A549 (cell line): ENCODE results near the gene SLC25A5. TPM values are rescaled to one million over a fixed set of nuclear protein-coding genes. Genes with fewer than 3 reads are reported as not detected.
A peak's percentile ranks its signal among the peaks of the same experiment; 100 is the strongest.

Source experiments
- ATAC-seq, 2 experiments: fragments of 200-7000 bp in 1 of 2; fragments of >200 bp in 1 of 2; cut with Nextera tagmentation in 1 of 2; cut with Tn5 transposase in 1 of 2; 3 replicates each; pipeline versions ENCODE4 v1.8.0 to v1.9.1; 2018 to 2020; ENCODE audit warnings: mild to moderate bottlenecking in 1 of 2, moderate library complexity in 1 of 2
- CTCF ChIA-PET: fragments of 300-600 bp; sonication (Branson Sonifier 250); formaldehyde crosslinking; extraction: SDS; loops from one replicate; lab custom pipeline; 2021; ENCODE audit warnings: antibody characterized with exemption, inconsistent platforms; lab: Yijun Ruan, JAX
- POLR2A ChIA-PET: fragments of 350-600 bp; formaldehyde crosslinking; extraction: SDS; loops from one replicate; lab custom pipeline; 2021; ENCODE audit warnings: antibody characterized with exemption, inconsistent platforms; lab: Yijun Ruan, JAX
- DNase-seq, 2 experiments: peaks; one replicate each; pipeline versions ENCODE4 v3.0.0 to v3.0.0-alpha.2; 2011 to 2016; ENCODE audit warnings: low read depth in 1 of 2, low spot score in 1 of 2
- FAIRE-seq: peaks from 2 replicates; lab custom pipeline; 2011; peaks lifted over from hg19 to GRCh38; lab: Jason Lieb, UNC
- H3K27ac ChIP-seq, 2 experiments: fragments of >200 bp; sonication (Bioruptor Twin); formaldehyde crosslinking; 3 replicates each; pipeline ENCODE4 v1.5.1; 2016 to 2017
- H3K4me1 ChIP-seq: fragments of >200 bp; sonication (Bioruptor Twin); formaldehyde crosslinking; 3 replicates; pipeline ENCODE4 v1.6.1; 2016
- H3K4me2 ChIP-seq: fragments of >200 bp; sonication (Bioruptor Twin); formaldehyde crosslinking; 3 replicates; pipeline ENCODE4 v1.6.1; 2016
- H3K4me3 ChIP-seq: fragments of >200 bp; sonication (Bioruptor Twin); formaldehyde crosslinking; 3 replicates; pipeline ENCODE4 v1.5.1; 2016
- H3K9me3 ChIP-seq: fragments of >200 bp; sonication (Bioruptor Twin); formaldehyde crosslinking; 3 replicates; pipeline ENCODE4 v1.6.1; 2016
- BHLHE40 ChIP-seq: IDR thresholded peaks from 2 replicates; pipeline ENCODE4 v1.6.1; 2012; ENCODE audit warnings: low read depth, low read length, inconsistent platforms
- CEBPB ChIP-seq, 2 experiments: fragments of >200 bp in 1 of 2; sonication (Bioruptor Twin) in 1 of 2; formaldehyde crosslinking in 1 of 2; IDR thresholded peaks; 2 replicates each; pipeline ENCODE4 v1.6.1; 2012 to 2016
- CHD4 ChIP-seq: fragments of 200-600 bp; sonication (generic); IDR thresholded peaks from 2 replicates; pipeline ENCODE4 v1.6.1; 2016; ENCODE audit warnings: antibody characterized with exemption, mild to moderate bottlenecking, borderline replicate concordance
- EHMT2 ChIP-seq: fragments of 200-600 bp; sonication (generic); IDR thresholded peaks from 2 replicates; pipeline ENCODE4 v1.6.1; 2016; ENCODE audit warnings: antibody characterized with exemption, low read depth, mild to moderate bottlenecking, moderate library complexity
- ESRRA ChIP-seq: fragments of 150-350 bp; IDR thresholded peaks from 2 replicates; pipeline ENCODE4 v1.6.1; 2014; ENCODE audit warnings: mild to moderate bottlenecking, low read length, borderline replicate concordance
- FOSB ChIP-seq: fragments of 250-450 bp; sonication (Bioruptor Pico); IDR thresholded peaks from 2 replicates; pipeline ENCODE4 v1.5.0; 2020; ENCODE audit warnings: mild to moderate bottlenecking, moderate library complexity
- FOXS1 ChIP-seq: fragments of 250-450 bp; sonication (Bioruptor Pico); IDR thresholded peaks from 2 replicates; pipeline ENCODE4 v1.5.0; 2020; ENCODE audit warnings: mild to moderate bottlenecking, moderate library complexity
- HOXA7 ChIP-seq: fragments of 250-450 bp; sonication (Bioruptor Pico); IDR thresholded peaks from 2 replicates; pipeline ENCODE4 v1.5.0; 2020; ENCODE audit warnings: mild to moderate bottlenecking, moderate library complexity
- KDM1A ChIP-seq: fragments of 200-600 bp; sonication (generic); IDR thresholded peaks from 2 replicates; pipeline ENCODE4 v1.6.1; 2016; ENCODE audit warnings: low read depth, mild to moderate bottlenecking
- KDM5A ChIP-seq: fragments of 200-600 bp; sonication (generic); IDR thresholded peaks from 2 replicates; pipeline ENCODE4 v1.6.1; 2016; ENCODE audit warnings: antibody characterized with exemption, mild to moderate bottlenecking
- MAZ ChIP-seq: fragments of 150-350 bp; IDR thresholded peaks from 2 replicates; pipeline ENCODE4 v1.6.1; 2014; ENCODE audit warnings: antibody characterized with exemption, low read depth, low read length, borderline replicate concordance
- NFE2L2 ChIP-seq: fragments of 150-350 bp; conservative IDR thresholded peaks from 2 replicates; pipeline ENCODE4 v1.6.1; 2014; ENCODE audit warnings: low read length
- NR3C1 ChIP-seq: fragments of >200 bp; sonication (Bioruptor Twin); formaldehyde crosslinking; IDR thresholded peaks from 3 replicates; pipeline ENCODE4 v1.6.1; 2017
- POLR2A ChIP-seq: IDR thresholded peaks from 2 replicates; pipeline ENCODE4 v1.6.1; 2012; ENCODE audit warnings: mild to moderate bottlenecking, low read length
- RARB ChIP-seq: fragments of 250-450 bp; sonication (Bioruptor Pico); IDR thresholded peaks from 2 replicates; pipeline ENCODE4 v1.8.0; 2021; ENCODE audit warnings: mild to moderate bottlenecking, moderate library complexity
- TP53 ChIP-seq: fragments of 250-450 bp; sonication (Bioruptor Pico); IDR thresholded peaks from 2 replicates; pipeline ENCODE4 v1.5.0; 2021; ENCODE audit warnings: mild to moderate bottlenecking, moderate library complexity
- whole genome bisulfite sequencing: methylation state at CpG from one replicate; pipeline ENCODE4 v1.1.6; 2017; ENCODE audit errors: missing lambda C conversion rate; 5-methylcytosine and 5-hydroxymethylcytosine counted together
- polyA plus RNA-seq, 4 experiments: library from polyadenylated mRNA; depleted of rRNA in 3 of 4; stranded (reverse); fragments of >200 nt; fragmentation: RNase III in 1 of 4; extraction: RNeasy Plus Mini Kit Qiagen cat#74134 plus additional on column Dnase treatment in 1 of 4; gene quantifications; 2 replicates in 3 of 4; 3 replicates in 1 of 4; pipeline ENCODE4 v1.2.3, GENCODE V29; 2011 to 2017
- TF ChIP-seq, protein P1 (sequence below): fragments of >200 bp; sonication (Bioruptor Twin); formaldehyde crosslinking; IDR thresholded peaks from 3 replicates; pipeline ENCODE4 v1.5.1; 2016
- TF ChIP-seq, protein P2 (sequence below): fragments of 150-350 bp; IDR thresholded peaks from 2 replicates; pipeline ENCODE4 v1.6.1; 2014; ENCODE audit warnings: low read depth, mild to moderate bottlenecking, low read length
- TF ChIP-seq, protein P3 (sequence below): IDR thresholded peaks from 2 replicates; pipeline ENCODE4 v1.6.1; 2012
- TF ChIP-seq, protein P4 (sequence below): fragments of 250-450 bp; sonication (Bioruptor Pico); IDR thresholded peaks from 2 replicates; pipeline ENCODE4 v1.5.0; 2021; ENCODE audit warnings: mild to moderate bottlenecking, moderate library complexity, borderline replicate concordance
- TF ChIP-seq, protein P5 (sequence below): fragments of 200-600 bp; sonication (generic); IDR thresholded peaks from 2 replicates; pipeline ENCODE4 v1.6.1; 2016; ENCODE audit warnings: antibody characterized with exemption, mild to moderate bottlenecking, moderate library complexity

Gene SLC25A5
- polyA plus RNA-seq, 2 of the 4 experiments (the other 2 are of a cell fraction) = 625 to 739 TPM

DNA sequence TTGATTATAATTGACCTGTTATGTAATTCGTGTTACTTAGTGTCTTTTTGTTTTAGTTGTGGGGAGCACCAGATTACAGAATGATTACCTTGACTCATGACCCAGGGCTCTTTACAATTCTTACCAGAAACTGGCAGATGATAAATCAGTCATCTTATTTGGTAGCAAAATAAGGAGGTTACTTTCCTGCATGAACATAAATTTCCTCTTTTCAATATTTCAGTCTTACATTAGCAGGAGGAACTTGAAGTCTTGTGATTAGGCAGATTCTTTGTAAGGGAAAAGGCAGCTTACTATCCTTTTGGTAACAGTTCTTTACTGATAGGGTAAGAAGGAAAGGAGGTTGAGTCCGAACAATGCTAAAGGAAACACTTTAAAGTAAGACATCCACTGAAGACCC lies 26.0 kb upstream of the SLC25A5 start (continued):
- TF ChIP-seq, protein P1, sequence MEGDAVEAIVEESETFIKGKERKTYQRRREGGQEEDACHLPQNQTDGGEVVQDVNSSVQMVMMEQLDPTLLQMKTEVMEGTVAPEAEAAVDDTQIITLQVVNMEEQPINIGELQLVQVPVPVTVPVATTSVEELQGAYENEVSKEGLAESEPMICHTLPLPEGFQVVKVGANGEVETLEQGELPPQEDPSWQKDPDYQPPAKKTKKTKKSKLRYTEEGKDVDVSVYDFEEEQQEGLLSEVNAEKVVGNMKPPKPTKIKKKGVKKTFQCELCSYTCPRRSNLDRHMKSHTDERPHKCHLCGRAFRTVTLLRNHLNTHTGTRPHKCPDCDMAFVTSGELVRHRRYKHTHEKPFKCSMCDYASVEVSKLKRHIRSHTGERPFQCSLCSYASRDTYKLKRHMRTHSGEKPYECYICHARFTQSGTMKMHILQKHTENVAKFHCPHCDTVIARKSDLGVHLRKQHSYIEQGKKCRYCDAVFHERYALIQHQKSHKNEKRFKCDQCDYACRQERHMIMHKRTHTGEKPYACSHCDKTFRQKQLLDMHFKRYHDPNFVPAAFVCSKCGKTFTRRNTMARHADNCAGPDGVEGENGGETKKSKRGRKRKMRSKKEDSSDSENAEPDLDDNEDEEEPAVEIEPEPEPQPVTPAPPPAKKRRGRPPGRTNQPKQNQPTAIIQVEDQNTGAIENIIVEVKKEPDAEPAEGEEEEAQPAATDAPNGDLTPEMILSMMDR = no peak
- TF ChIP-seq, protein P2, sequence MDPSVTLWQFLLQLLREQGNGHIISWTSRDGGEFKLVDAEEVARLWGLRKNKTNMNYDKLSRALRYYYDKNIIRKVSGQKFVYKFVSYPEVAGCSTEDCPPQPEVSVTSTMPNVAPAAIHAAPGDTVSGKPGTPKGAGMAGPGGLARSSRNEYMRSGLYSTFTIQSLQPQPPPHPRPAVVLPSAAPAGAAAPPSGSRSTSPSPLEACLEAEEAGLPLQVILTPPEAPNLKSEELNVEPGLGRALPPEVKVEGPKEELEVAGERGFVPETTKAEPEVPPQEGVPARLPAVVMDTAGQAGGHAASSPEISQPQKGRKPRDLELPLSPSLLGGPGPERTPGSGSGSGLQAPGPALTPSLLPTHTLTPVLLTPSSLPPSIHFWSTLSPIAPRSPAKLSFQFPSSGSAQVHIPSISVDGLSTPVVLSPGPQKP = no peak
- TF ChIP-seq CHD4 (no peak), BHLHE40 (no peak), FOSB (CRISPR knock-in tag) (no peak)
- TF ChIP-seq, protein P3, sequence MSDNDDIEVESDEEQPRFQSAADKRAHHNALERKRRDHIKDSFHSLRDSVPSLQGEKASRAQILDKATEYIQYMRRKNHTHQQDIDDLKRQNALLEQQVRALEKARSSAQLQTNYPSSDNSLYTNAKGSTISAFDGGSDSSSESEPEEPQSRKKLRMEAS = no peak

DNA sequence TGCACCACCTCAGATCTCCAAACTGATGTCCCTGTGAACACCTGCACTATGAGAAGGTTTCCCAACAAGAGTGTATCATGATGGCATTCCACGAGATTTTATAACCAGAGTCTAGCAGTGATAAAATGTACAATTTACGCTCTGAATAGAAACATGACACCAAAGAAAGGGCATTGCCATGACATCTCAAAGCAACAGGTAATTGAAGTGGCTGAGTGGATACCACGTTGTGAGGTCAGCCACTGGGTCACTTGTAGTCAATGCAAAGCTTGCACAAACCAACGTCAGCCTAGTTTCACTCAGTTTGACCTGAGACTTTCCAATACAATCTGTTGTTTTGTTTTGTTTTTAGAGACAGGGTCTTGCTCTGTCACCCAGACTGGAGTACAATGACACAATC lies 15.0 kb upstream of the SLC25A5 start:
- 88% methylated on average over 4 of the region's 4 CpGs for WGBS

DNA sequence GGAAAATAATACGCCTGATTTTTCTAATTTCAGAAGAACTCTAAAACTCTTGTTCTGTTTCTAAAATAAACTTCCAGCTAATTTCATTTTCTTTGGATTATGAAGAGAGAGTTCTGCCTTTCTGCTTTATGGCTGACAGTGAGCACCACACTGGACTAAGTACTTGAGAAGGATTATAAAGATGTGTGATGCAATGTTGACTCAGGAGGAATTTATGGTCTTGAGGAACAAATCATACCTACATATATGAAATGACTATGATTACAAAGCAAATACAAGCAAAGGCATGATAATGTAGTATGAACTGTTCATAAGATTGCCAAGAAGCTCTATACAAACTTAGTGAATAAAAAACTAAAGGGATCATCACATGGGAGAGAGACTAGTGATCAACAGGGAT lies 13.0 kb upstream of the SLC25A5 start:
- TF ChIP-seq ESRRA (no peak), MAZ (no peak), EHMT2 (no peak), KDM1A (no peak), NFE2L2 (no peak), FOXS1 (CRISPR knock-in tag) (no peak), RARB (CRISPR knock-in tag) (no peak)
- TF ChIP-seq, protein P4, sequence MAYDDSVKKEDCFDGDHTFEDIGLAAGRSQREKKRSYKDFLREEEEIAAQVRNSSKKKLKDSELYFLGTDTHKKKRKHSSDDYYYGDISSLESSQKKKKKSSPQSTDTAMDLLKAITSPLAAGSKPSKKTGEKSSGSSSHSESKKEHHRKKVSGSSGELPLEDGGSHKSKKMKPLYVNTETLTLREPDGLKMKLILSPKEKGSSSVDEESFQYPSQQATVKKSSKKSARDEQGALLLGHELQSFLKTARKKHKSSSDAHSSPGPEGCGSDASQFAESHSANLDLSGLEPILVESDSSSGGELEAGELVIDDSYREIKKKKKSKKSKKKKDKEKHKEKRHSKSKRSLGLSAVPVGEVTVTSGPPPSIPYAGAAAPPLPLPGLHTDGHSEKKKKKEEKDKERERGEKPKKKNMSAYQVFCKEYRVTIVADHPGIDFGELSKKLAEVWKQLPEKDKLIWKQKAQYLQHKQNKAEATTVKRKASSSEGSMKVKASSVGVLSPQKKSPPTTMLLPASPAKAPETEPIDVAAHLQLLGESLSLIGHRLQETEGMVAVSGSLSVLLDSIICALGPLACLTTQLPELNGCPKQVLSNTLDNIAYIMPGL (CRISPR knock-in tag) = no peak
- TF ChIP-seq, protein P5, sequence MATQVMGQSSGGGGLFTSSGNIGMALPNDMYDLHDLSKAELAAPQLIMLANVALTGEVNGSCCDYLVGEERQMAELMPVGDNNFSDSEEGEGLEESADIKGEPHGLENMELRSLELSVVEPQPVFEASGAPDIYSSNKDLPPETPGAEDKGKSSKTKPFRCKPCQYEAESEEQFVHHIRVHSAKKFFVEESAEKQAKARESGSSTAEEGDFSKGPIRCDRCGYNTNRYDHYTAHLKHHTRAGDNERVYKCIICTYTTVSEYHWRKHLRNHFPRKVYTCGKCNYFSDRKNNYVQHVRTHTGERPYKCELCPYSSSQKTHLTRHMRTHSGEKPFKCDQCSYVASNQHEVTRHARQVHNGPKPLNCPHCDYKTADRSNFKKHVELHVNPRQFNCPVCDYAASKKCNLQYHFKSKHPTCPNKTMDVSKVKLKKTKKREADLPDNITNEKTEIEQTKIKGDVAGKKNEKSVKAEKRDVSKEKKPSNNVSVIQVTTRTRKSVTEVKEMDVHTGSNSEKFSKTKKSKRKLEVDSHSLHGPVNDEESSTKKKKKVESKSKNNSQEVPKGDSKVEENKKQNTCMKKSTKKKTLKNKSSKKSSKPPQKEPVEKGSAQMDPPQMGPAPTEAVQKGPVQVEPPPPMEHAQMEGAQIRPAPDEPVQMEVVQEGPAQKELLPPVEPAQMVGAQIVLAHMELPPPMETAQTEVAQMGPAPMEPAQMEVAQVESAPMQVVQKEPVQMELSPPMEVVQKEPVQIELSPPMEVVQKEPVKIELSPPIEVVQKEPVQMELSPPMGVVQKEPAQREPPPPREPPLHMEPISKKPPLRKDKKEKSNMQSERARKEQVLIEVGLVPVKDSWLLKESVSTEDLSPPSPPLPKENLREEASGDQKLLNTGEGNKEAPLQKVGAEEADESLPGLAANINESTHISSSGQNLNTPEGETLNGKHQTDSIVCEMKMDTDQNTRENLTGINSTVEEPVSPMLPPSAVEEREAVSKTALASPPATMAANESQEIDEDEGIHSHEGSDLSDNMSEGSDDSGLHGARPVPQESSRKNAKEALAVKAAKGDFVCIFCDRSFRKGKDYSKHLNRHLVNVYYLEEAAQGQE = no peak
- TF ChIP-seq, protein P1 = no peak
- no peak overlapping the region for H3K4me2 ChIP-seq
- no peak overlapping the region for H3K27ac ChIP-seq
- no peak overlapping the region for H3K4me3 ChIP-seq
- no peak for FAIRE-seq
- DNase-seq = peak in 1 of 2 experiments; percentile 16
- WGBS = 100% methylated on average over 1 of the region's 1 CpG
- no peak for ATAC-seq
- ChIA-PET CTCF (interaction anchor here (0.6 to 0.7 kb wide), 2 partner anchors 263 to 882 kb away, joined by 3 read pairs; no protein-coding TSS in a partner anchor), POLR2A (interaction anchor here (0.6 to 1.4 kb wide), 2 partner anchors 13 to 62 kb away, joined by 4 to 7 read pairs; partner anchors contain the start of gene SLC25A5)
- H3K9me3 ChIP-seq = no peaks in the 10 kb centered on the region
- H3K4me1 ChIP-seq = 0 out of 3 replicates have a peak, but pooled peaks cover 3% of the 10 kb centered on the region

More for the DNA sequence above, 15.0 kb upstream of the SLC25A5 start:
- FAIRE-seq (no peak), DNase-seq (no peak)
- Histone ChIP-seq H3K9me3 (no peaks in the 10 kb centered on the region), H3K27ac (no peak overlapping the region), H3K4me2 (no peak overlapping the region)
- POLR2A ChIA-PET = no interaction called here
- CTCF ChIA-PET = interaction anchor here (0.9 to 1.0 kb wide), 2 partner anchors 35 to 66 kb away, joined by 3 to 4 read pairs; no protein-coding TSS in a partner anchor
- no peak for TF ChIP-seq KDM5A
- TF ChIP-seq HOXA7 = no peak
- no peak for TF ChIP-seq POLR2A
- TF ChIP-seq CEBPB (IDR thresholded peaks at IDR 0.05) = no peak
- TF ChIP-seq TP53 (CRISPR knock-in tag) = no peak
- TF ChIP-seq NR3C1 = no peak
- TF ChIP-seq, all 56 proteins: peak for 0
- Histone ChIP-seq H3K4me3 (no peak overlapping the region), H3K4me1 (0 out of 3 replicates have a peak, but pooled peaks cover 3% of the 10 kb centered on the region)
- ATAC-seq = no peak
